Adrenal gland (tissue), 12 donors: ENCODE results near the gene SELENOO. TPM values are rescaled to one million over a fixed set of nuclear protein-coding genes. Genes with fewer than 3 reads are reported as not detected.

Experiments
- DNase-seq, 7 donors: peaks; one replicate each; pipeline ENCODE4 v3.0.0-alpha.2; 2019 to 2020
- H3K27ac ChIP-seq, 5 donors: fragments of 200-600 bp; sonication (generic) in 4 of 5; 1 replicate in 3 of 5; 2 replicates in 2 of 5; pipeline versions ENCODE4 v1.5.1 to v1.8.0; 2016 to 2020; ENCODE audit warnings: mild to moderate bottlenecking in 1 of 5
- H3K27me3 ChIP-seq: fragments of 200-600 bp; 2 replicates; pipeline ENCODE4 v1.8.0; 2021
- H3K36me3 ChIP-seq, 2 donors: fragments of 200-600 bp; replicated peaks in 1 of 2; 1 replicate in 1 of 2; 2 replicates in 1 of 2; pipeline versions ENCODE4 v1.5.1 to v1.8.0; 2018 to 2022
- H3K4me1 ChIP-seq, 2 donors: fragments of 200-600 bp; replicated peaks in 1 of 2; 1 replicate in 1 of 2; 2 replicates in 1 of 2; pipeline versions ENCODE4 v1.5.1 to v1.8.0; 2018 to 2021
- H3K4me3 ChIP-seq, 4 donors: fragments of 200-600 bp; sonication (generic) in 3 of 4; one replicate each; pipeline ENCODE4 v1.5.1; 2016 to 2018
- H3K9me3 ChIP-seq, 3 donors: fragments of 200-600 bp; sonication (generic) in 1 of 3; replicated peaks in 1 of 3; 1 replicate in 2 of 3; 2 replicates in 1 of 3; pipeline versions ENCODE4 v1.5.1 to v1.8.0; 2016 to 2021
- CTCF ChIP-seq, 6 experiments: fragments of 450-650 bp in 4 of 6; fragments of 200-600 bp in 2 of 6; sonication (generic) in 1 of 6; IDR thresholded peaks; 1 replicate in 5 of 6; 2 replicates in 1 of 6; pipeline versions ENCODE4 v1.5.1 to v1.8.0; 2016 to 2021; ENCODE audit warnings: antibody characterized with exemption in 6 of 6, mild to moderate bottlenecking in 2 of 6, moderate library complexity in 1 of 6
- POLR2A ChIP-seq, 2 donors: fragments of 450-650 bp; IDR thresholded peaks; one replicate each; pipeline ENCODE4 v1.6.1; 2017; ENCODE audit warnings: antibody characterized with exemption in 2 of 2, mild to moderate bottlenecking in 2 of 2, moderate library complexity in 1 of 2
- WGBS, 4 donors: extraction: QIAGEN DNeasy Blood & Tissue Kit in 2 of 4; methylation state at CpG; one replicate each; pipeline versions ENCODE4 v1.1.5 to v1.1.7; 2013 to 2017; 5-methylcytosine and 5-hydroxymethylcytosine counted together
- intact Hi-C, 2 donors: fragments of 100-400 bp; cut with DNase I; formaldehyde crosslinking; loops; one replicate each; pipeline versions ENCODE4 v1.14.1 to v1.15.0; 2022 to 2023
- polyA plus RNA-seq, 3 donors: library from polyadenylated mRNA; stranded (reverse); fragments of 200-250 nt in 2 of 3; fragments of 350-450 nt in 1 of 3; fragmentation: Illumina TruSeq in 1 of 3; extraction: RNeasy Lipid Tissue Mini Kit (QIAGEN cat#74804) in 1 of 3; gene quantifications; one replicate each; pipeline ENCODE4 v1.2.3, GENCODE V29; 2013 to 2014
- total RNA-seq, 9 donors: library from RNA; depleted of rRNA in 4 of 9; stranded (reverse); fragments of >200 nt in 4 of 9; fragments of 120-200 nt in 1 of 9; fragmentation: NEBNext Ultra II Directional in 1 of 9; extraction: Animal tissue kit (Norgen Biotek cat#: 25700) in 1 of 9; gene quantifications; one replicate each; pipeline versions ENCODE4 v1.1.0 to v1.2.4, GENCODE V29; 2013 to 2023
- donor health status: healthy with polysubstance abuse.
- donor health status: Bipolar disorder and iron deficiency.
- donor health status: DM: yes; HTN: yes; CAD: no.
- donor health status: DM: no; HTN: no; CAD: no.
- donor health status: DM: no; HTN: no; CAD: no.
- donor health status: DM: yes; HTN: yes; CAD: no.

Gene SELENOO
- total and polyA plus RNA-seq, 12 donors: 1.9 to 89.0 (median 35.8) TPM

- TF ChIP-seq CTCF (IDR thresholded peaks at IDR 0.05) (no peak), POLR2A (IDR thresholded peaks at IDR 0.05) (peak in 1 of 2 donors; percentile 35)
- intact Hi-C loops: loop anchor here (5.0 to 10.0 kb wide), 2 partner anchors 91 to 364 kb away; partner anchors contain the start of gene PPP6R2 (in 1 of the 2)
- H3K9me3 ChIP-seq: no peaks in the 10 kb centered on the region
- peak within 1 kb of the TSS; percentile 21 to 93 (median 48) for H3K4me3 ChIP-seq
- H3K4me1 ChIP-seq: peaks cover 21 to 23% of the 10 kb centered on the region in 2 donors
- 0 to 2% (median 1%) methylated on average over 3 to 81 of the region's 81 CpGs for WGBS, 4 donors
- peaks cover 0 to 9% of the 10 kb centered on the region in 2 donors for H3K36me3 ChIP-seq
- H3K27ac ChIP-seq: peak within 1 kb of the TSS in 3 of 5 donors; percentile 43 to 80 (median 67)
- peak; percentile 73 to 84 (median 77) for DNase-seq
- no peaks in the 10 kb centered on the region for H3K27me3 ChIP-seq
Observed at GRCh38 chr22:50250555-50251476, 50.0 kb downstream of the SELENOO start, which contains the start of gene HDAC10. HDAC10 (minus strand) TSS chr22:50251265; CDS start chr22:50251032, 233 bp downstream.

- peak overlapping the region in 2 of 5 donors; percentile 67 to 80 for H3K27ac ChIP-seq
- WGBS, 4 donors: 14 to 27% (median 15%) methylated on average over 3 to 36 of the region's 36 CpGs; no CpG with 5 or more reads in 1 of the 4 donors
- peaks cover 0 to 5% of the 10 kb centered on the region in 2 donors for H3K36me3 ChIP-seq
- H3K27me3 ChIP-seq: no peaks in the 10 kb centered on the region
- TF ChIP-seq CTCF (IDR thresholded peaks at IDR 0.05) (no peak), POLR2A (IDR thresholded peaks at IDR 0.05) (no peak)
- intact Hi-C loops: loop anchor here (5.0 to 10.0 kb wide), 2 partner anchors 91 to 363 kb away; partner anchors contain the start of gene PPP6R2 (in 1 of the 2)
- DNase-seq: peak in 1 of 7 donors; percentile 57
- peak overlapping the region in 2 of 4 donors; percentile 55 to 93 for H3K4me3 ChIP-seq
- H3K4me1 ChIP-seq: peaks cover 18 to 21% of the 10 kb centered on the region in 2 donors
- no peaks in the 10 kb centered on the region for H3K9me3 ChIP-seq
Observed at GRCh38 chr22:50251477-50252081, 50.8 kb downstream of the SELENOO start.

GRCh38 chr22:50252082-50253045, 51.6 kb downstream of the SELENOO start:
- peak overlapping the region in 2 of 5 donors; percentile 67 to 80 for H3K27ac ChIP-seq
- H3K9me3 ChIP-seq: no peaks in the 10 kb centered on the region
- DNase-seq: peak; percentile 70 to 90 (median 78)
- 34 to 54% (median 50%) methylated on average over 14 to 25 of the region's 25 CpGs for WGBS, 4 donors
- intact Hi-C loops: loop anchor here (5.0 to 10.0 kb wide), 2 partner anchors 90 to 362 kb away; partner anchors contain the start of gene PPP6R2 (in 1 of the 2)
- peak; percentile 44 to 79 (median 72) for TF ChIP-seq CTCF (IDR thresholded peaks at IDR 0.05)
- no peak for TF ChIP-seq POLR2A (IDR thresholded peaks at IDR 0.05)
- H3K4me1 ChIP-seq: peaks cover 18 to 21% of the 10 kb centered on the region in 2 donors
- peak overlapping the region in 1 of 4 donors; percentile 93 for H3K4me3 ChIP-seq
- H3K27me3 ChIP-seq: no peaks in the 10 kb centered on the region
- H3K36me3 ChIP-seq: no peaks in the 10 kb centered on the region
